H9 (cell line): ENCODE data around the gene LRMDA. TPM values are rescaled to one million over a fixed set of nuclear protein-coding genes. Genes with fewer than 3 reads are reported as not detected.

Experiments used
- DNase-seq: peaks from one replicate; pipeline ENCODE4 v3.0.0-alpha.2; 2017
- H2AFZ ChIP-seq: one replicate; pipeline ENCODE4 v1.6.1; 2013; ENCODE audit warnings: mild to moderate bottlenecking, low read length, control low read depth, moderate library complexity
- H2AK5ac ChIP-seq: 2 replicates; pipeline ENCODE4 v1.6.1; 2013; ENCODE audit warnings: low read length, control low read depth, mixed read lengths; ENCODE audit not compliant: insufficient read length
- H2BK120ac ChIP-seq: one replicate; pipeline ENCODE4 v1.6.1; 2013; ENCODE audit warnings: low read depth, mild to moderate bottlenecking, low read length, control low read depth, inconsistent platforms; ENCODE audit not compliant: poor library complexity, severe bottlenecking
- H2BK12ac ChIP-seq: 2 replicates; pipeline ENCODE4 v1.6.1; 2013; ENCODE audit warnings: low read length, control low read depth, mixed read lengths, low read depth; ENCODE audit not compliant: insufficient read length
- H2BK15ac ChIP-seq: 2 replicates; pipeline ENCODE4 v1.6.1; 2013; ENCODE audit warnings: low read depth, low read length, control low read depth
- H2BK20ac ChIP-seq: one replicate; pipeline ENCODE4 v1.6.1; 2013; ENCODE audit warnings: low read depth, mild to moderate bottlenecking, low read length, control low read depth, inconsistent platforms; ENCODE audit not compliant: poor library complexity, severe bottlenecking
- H2BK5ac ChIP-seq: 2 replicates; pipeline ENCODE4 v1.6.1; 2013; ENCODE audit warnings: low read length, control low read depth, mixed read lengths; ENCODE audit not compliant: insufficient read length
- H3K14ac ChIP-seq: 2 replicates; pipeline ENCODE4 v1.6.1; 2013; ENCODE audit warnings: low read length, control low read depth; ENCODE audit not compliant: insufficient read depth
- H3K18ac ChIP-seq: 2 replicates; pipeline ENCODE4 v1.6.1; 2013; ENCODE audit warnings: low read depth, mild to moderate bottlenecking, mixed read lengths, low read length, control low read depth; ENCODE audit not compliant: insufficient read length
- H3K23ac ChIP-seq: 2 replicates; pipeline ENCODE4 v1.6.1; 2013; ENCODE audit warnings: low read length, control low read depth, mixed read lengths, low read depth; ENCODE audit not compliant: insufficient read length
- H3K23me2 ChIP-seq: 2 replicates; pipeline ENCODE4 v1.6.1; 2013; ENCODE audit warnings: low read depth, mild to moderate bottlenecking, mixed read lengths, low read length, control low read depth; ENCODE audit not compliant: insufficient read length, poor library complexity, severe bottlenecking
- H3K27ac ChIP-seq: 2 replicates; pipeline ENCODE4 v1.5.1; 2013; ENCODE audit warnings: low read length, control low read depth, mixed read lengths, low read depth; ENCODE audit not compliant: insufficient read length
- H3K27me3 ChIP-seq: 2 replicates; pipeline ENCODE4 v1.6.1; 2013; ENCODE audit warnings: low read length, control low read depth, inconsistent platforms; ENCODE audit not compliant: insufficient read depth
- H3K4ac ChIP-seq: 2 replicates; pipeline ENCODE4 v1.6.1; 2013; ENCODE audit warnings: low read depth, mild to moderate bottlenecking, control low read depth, inconsistent platforms, low read length, moderate library complexity
- H3K4me1 ChIP-seq: 2 replicates; pipeline ENCODE4 v1.6.1; 2013; ENCODE audit warnings: low read length, control low read depth, inconsistent platforms; ENCODE audit not compliant: insufficient read depth
- H3K4me2 ChIP-seq: 2 replicates; pipeline ENCODE4 v1.6.1; 2013; ENCODE audit warnings: low read length, control low read depth, mixed read lengths; ENCODE audit not compliant: insufficient read length, insufficient read depth
- H3K56ac ChIP-seq: 2 replicates; pipeline ENCODE4 v1.6.1; 2013; ENCODE audit warnings: low read depth, mild to moderate bottlenecking, mixed read lengths, low read length, control low read depth; ENCODE audit not compliant: insufficient read length
- H3K79me1 ChIP-seq: 2 replicates; pipeline ENCODE4 v1.6.1; 2013; ENCODE audit warnings: low read depth, mild to moderate bottlenecking, moderate library complexity, low read length, control low read depth, inconsistent platforms; ENCODE audit not compliant: insufficient read depth, poor library complexity, severe bottlenecking
- H3K79me2 ChIP-seq: 2 replicates; pipeline ENCODE4 v1.6.1; 2013; ENCODE audit warnings: low read length, control low read depth, inconsistent platforms; ENCODE audit not compliant: insufficient read depth
- H3K9ac ChIP-seq: 2 replicates; pipeline ENCODE4 v1.6.1; 2013; ENCODE audit warnings: low read length, control low read depth, mixed read lengths; ENCODE audit not compliant: insufficient read length; ENCODE audit errors: extremely low read depth
- H3K9me3 ChIP-seq: one replicate; pipeline ENCODE4 v1.6.1; 2013; ENCODE audit warnings: low read depth, low read length, inconsistent platforms; ENCODE audit not compliant: control insufficient read depth
- H3T11ph ChIP-seq: one replicate; pipeline ENCODE4 v1.6.1; 2013; ENCODE audit warnings: mild to moderate bottlenecking, low read length, control low read depth, inconsistent platforms
- H4K20me1 ChIP-seq: one replicate; pipeline ENCODE4 v1.6.1; 2013; ENCODE audit not compliant: control insufficient read depth, insufficient read length, insufficient read depth
- H4K5ac ChIP-seq: 2 replicates; pipeline ENCODE4 v1.6.1; 2013; ENCODE audit warnings: low read depth, mild to moderate bottlenecking, mixed read lengths, low read length, control low read depth; ENCODE audit not compliant: insufficient read length
- H4K8ac ChIP-seq: replicated peaks from 2 replicates; pipeline ENCODE4 v1.6.1; 2013; ENCODE audit warnings: low read length, control low read depth, mixed read lengths, low read depth; ENCODE audit not compliant: insufficient read length
- H4K91ac ChIP-seq: 2 replicates; pipeline ENCODE4 v1.6.1; 2013; ENCODE audit warnings: low read depth, mild to moderate bottlenecking, moderate library complexity, mixed read lengths, low read length, control low read depth; ENCODE audit not compliant: insufficient read length
- H3K27ac Mint-ChIP-seq, 3 experiments: 2 replicates in 2 of 3; 3 replicates in 1 of 3; pipeline ENCODE4 v1.8.0; 2020 to 2021; ENCODE audit warnings: mixed read lengths in 3 of 3, mild to moderate bottlenecking in 1 of 3, moderate library complexity in 1 of 3
- H3K27me3 Mint-ChIP-seq: 2 replicates; pipeline ENCODE4 v1.8.0; 2021; ENCODE audit warnings: low read depth, mild to moderate bottlenecking, moderate library complexity, mixed read lengths
- H3K36me3 Mint-ChIP-seq, 3 experiments: 2 replicates in 2 of 3; 3 replicates in 1 of 3; pipeline ENCODE4 v1.8.0; 2020 to 2021; ENCODE audit warnings: low read depth in 3 of 3, mixed read lengths in 3 of 3; ENCODE audit not compliant: insufficient read depth in 1 of 3
- H3K4me1 Mint-ChIP-seq, 2 experiments: 2 replicates each; pipeline ENCODE4 v1.8.0; 2020; ENCODE audit warnings: mixed read lengths in 2 of 2
- H3K4me3 Mint-ChIP-seq, 2 experiments: 2 replicates in 1 of 2; 3 replicates in 1 of 2; pipeline ENCODE4 v1.8.0; 2020 to 2021; ENCODE audit warnings: mild to moderate bottlenecking in 2 of 2, mixed read lengths in 2 of 2, moderate library complexity in 1 of 2
- H3K9me3 Mint-ChIP-seq, 2 experiments: 2 replicates in 1 of 2; 3 replicates in 1 of 2; pipeline ENCODE4 v1.8.0; 2020; ENCODE audit warnings: mild to moderate bottlenecking in 2 of 2, mixed read lengths in 2 of 2, moderate library complexity in 1 of 2
- CTCF ChIP-seq: fragments of 200-600 bp; sonication (generic); conservative IDR thresholded peaks from 3 replicates; pipeline ENCODE4 v1.8.0; 2021; ENCODE audit warnings: antibody characterized with exemption, mild to moderate bottlenecking
- WGBS: extraction: QIAGEN DNeasy Blood & Tissue Kit; methylation state at CpG from one replicate; pipeline ENCODE4 v1.1.7; 2013; ENCODE audit warnings: missing lambda C conversion rate, low lambda C conversion rate, mixed read lengths; ENCODE audit not compliant: insufficient read length; ENCODE audit errors: extremely low coverage; 5-methylcytosine and 5-hydroxymethylcytosine counted together
- total RNA-seq: library from RNA; stranded (reverse); gene quantifications from 2 replicates; pipeline ENCODE4 v1.2.1, GENCODE V29; 2021

Gene LRMDA
- total RNA-seq, 1 experiment from 2014 or later = 1.8 TPM

- TF ChIP-seq CTCF = no peak
- Histone ChIP-seq H3K4me1 (0 out of 2 replicates have a peak, but pooled peaks cover 6% of the 10 kb centered on the region), H4K8ac (no peak overlapping the region), H3K4me2 (no peak overlapping the region), H3K18ac (no peak overlapping the region), H3K27me3 (no peaks in the 10 kb centered on the region), H3K9me3 (no peaks in the 10 kb centered on the region), H2AK5ac (no peak overlapping the region), H3K23me2 (no peaks in the 10 kb centered on the region), H4K20me1 (no peaks in the 10 kb centered on the region), H3K4ac (no peak overlapping the region), H2BK15ac (no peak overlapping the region), H3K79me2 (no peaks in the 10 kb centered on the region), H2BK5ac (no peak overlapping the region), H3K23ac (no peak overlapping the region), H2AFZ (no peak overlapping the region), H3K56ac (no peak overlapping the region), H4K91ac (no peak overlapping the region), H3K79me1 (no peaks in the 10 kb centered on the region), H4K5ac (no peak overlapping the region), H2BK20ac (no peak overlapping the region), H3K9ac (no peak overlapping the region), H3K14ac (no peak overlapping the region), H2BK120ac (no peak overlapping the region), H3T11ph (no peak overlapping the region), H2BK12ac (no peak overlapping the region), H3K27ac (no peak overlapping the region)
- WGBS = no CpG with 5 or more reads among the region's 4 CpGs
- Mint-ChIP-seq H3K4me3 (no peak overlapping the region), H3K36me3 (no peaks in the 10 kb centered on the region; a peak in 1 of 7 replicates), H3K4me1 (peaks cover 14 to 18% of the 10 kb centered on the region in 2 experiments), H3K27ac (no peak overlapping the region), H3K27me3 (peaks cover 17% of the 10 kb centered on the region), H3K9me3 (no peaks in the 10 kb centered on the region)
- no peak for DNase-seq
These were observed 747.3 kb downstream of the LRMDA start for GRCh38 chr10:76178532-76179292.
